ENCODE results near the gene SPINDOC.
A peak's percentile ranks its signal among the peaks of the same experiment; 100 is the strongest.
"Not testable (repeated sequence)": the region's sequence is repeated elsewhere in the genome, so short reads cannot be mapped to it uniquely, and the experiment has no call there.

Gene SPINDOC

DNA sequence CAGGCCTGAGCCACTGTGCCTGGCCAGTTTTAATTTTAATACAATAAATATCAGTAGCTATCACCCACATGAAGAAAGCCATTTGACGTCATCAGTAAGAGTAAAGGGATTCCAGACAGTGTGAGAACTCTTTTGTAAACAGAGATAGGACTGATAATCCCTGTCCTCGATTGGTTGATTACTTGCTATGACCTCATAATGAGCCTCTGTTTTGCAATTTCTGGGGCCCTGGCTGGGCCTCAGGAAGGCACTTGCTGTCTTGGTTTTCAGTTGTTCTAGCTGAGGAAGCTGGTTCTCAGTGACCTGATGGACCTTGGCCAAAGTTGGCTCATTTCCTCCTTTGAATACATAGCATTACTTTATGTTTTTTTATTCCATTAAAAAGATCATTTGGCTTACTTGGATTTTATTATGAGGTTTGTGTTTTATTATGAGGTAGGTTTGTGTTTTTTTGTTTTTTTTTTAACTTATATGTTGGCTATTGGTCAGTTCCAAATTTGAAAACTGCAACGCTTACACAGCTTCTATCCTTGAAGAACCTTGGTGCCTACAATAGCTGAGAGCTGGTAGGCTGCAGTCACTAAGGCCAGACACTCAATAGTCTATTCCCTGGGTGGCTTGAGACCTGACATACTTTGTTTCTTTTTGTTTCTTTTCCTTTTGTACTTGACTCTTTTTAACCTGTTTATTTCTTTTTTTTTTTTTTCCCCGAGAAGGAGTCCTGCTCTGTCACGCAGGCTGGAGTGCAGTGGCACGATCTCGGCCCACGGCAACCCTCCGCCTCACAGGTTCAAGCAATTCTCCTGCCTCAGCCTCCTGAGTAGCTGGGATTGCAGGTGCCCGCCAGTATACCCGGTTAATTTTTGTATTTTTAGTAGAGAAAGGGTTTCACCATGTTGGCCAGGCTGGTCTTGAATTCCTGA, 45.6 kb downstream of the SPINDOC start:
- no peak for DNase-seq

- DNase-seq: peak in 1 of 6 experiments; percentile 15
Measured at GRCh38 chr11:63862923-63863322, 49.7 kb downstream of the SPINDOC start.

DNA sequence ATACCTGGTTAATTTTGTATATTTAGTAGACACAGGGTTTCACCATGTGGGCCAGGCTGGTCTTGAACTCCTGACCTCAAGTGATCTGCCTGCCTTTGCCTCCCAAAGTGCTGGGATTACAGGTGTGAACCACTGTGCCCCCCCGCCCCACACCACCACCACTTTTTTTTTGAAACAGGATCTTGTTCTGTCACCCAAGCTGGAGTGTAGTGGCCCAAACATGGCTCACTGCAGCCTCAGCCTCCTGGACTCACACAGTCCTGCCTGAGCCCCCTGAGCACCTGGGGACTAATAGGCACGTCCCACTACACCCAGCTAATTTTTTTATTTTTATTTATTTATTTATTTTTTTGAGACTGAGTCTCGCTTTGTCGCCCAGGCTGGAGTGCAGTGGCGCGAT, 50.4 kb downstream of the SPINDOC start:
- not testable (repeated sequence) for DNase-seq

- peak; percentile 25 to 84 (median 68) for DNase-seq
Measured at GRCh38 chr11:63866211-63866610, 53.0 kb downstream of the SPINDOC start.

DNA sequence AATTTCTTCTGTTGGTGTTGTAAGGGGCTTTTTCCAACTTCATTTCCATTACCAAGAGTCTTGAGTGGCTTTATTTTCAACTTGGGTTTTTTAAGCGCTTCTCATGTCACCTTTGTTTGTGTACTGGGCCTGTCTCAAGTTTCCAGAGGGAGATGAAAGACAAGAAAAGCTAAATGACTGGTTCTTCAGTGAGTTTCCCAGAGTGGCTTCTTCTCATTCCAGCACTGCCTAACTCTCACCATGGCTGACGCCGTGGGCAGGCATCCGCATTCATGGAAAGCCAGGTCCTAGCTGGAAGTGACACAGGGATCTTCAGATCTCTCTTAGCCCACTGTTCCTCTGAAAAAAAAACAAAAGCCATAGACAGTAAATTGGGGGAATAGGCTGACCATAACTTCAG, 54.3 kb downstream of the SPINDOC start:
- DNase-seq: no peak

- no peak for DNase-seq
Measured at GRCh38 chr11:63868399-63869064, 55.3 kb downstream of the SPINDOC start.

- DNase-seq: no peak
Measured at GRCh38 chr11:63869171-63869591, 55.9 kb downstream of the SPINDOC start.

GRCh38 chr11:63869683-63870082, 56.4 kb downstream of the SPINDOC start:
- DNase-seq: peak in 5 of 6 experiments; percentile 6 to 64 (median 57)

GRCh38 chr11:63870351-63871140, 57.3 kb downstream of the SPINDOC start:
- no peak for DNase-seq

- DNase-seq: peak in 2 of 6 experiments; percentile 7 to 15
Measured at GRCh38 chr11:63871962-63872799, 58.9 kb downstream of the SPINDOC start.

GRCh38 chr11:63872800-63873197, 59.5 kb downstream of the SPINDOC start:
- DNase-seq: no peak

GRCh38 chr11:63873311-63873710, 60.1 kb downstream of the SPINDOC start:
- DNase-seq: no peak

DNA sequence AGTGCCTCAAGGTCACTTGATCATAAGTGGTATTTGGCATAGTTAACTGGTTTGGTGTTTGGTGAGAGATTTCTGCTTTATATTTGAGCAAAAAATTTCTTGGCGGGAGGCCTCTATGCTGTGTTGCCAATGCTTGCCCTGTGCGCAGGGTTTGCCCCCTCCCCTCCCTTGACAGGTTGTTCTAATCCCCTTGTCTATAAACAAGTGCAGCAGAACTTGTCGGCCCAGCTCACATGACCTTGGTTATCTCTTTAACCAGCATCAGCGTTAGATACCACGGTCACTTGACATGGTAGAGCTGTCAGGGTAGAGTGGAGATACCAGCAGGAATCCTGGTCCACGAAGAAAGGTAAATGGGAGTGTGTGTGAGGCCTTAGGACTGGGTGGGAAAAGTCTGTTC, 61.3 kb downstream of the SPINDOC start:
- DNase-seq: no peak

- DNase-seq: no peak
Measured at GRCh38 chr11:63875506-63876065, 62.3 kb downstream of the SPINDOC start.

DNA sequence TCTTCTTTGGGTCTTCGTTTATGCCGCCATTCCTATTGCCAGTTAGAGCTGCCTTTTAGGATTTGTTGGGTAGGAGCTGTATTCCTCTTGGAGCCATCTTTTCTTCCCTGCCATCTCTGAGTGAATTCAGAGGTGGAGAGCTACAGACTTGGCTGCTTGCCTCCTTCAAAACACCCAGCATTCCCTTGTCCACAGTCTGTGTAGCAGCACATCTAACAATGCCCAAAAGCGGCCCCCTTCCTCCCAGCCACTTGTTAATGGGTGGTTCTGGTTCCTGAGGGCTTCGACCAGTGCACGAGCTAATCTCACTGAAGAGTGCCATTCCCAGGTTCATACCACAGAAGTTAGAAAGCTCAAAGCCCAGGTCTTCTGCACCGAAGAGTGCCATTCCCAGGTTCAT, 63.4 kb downstream of the SPINDOC start:
- DNase-seq: no peak
